ENCODE data around the gene DUSP12.
"Not testable (repeated sequence)": the region's sequence is repeated elsewhere in the genome, so short reads cannot be mapped to it uniquely, and the experiment has no call there.

Gene DUSP12

GRCh38 chr1:161749509-161750407 is at the start of gene DUSP12:
Gene DUSP12, plus strand, starts transcription at chr1:161749786. Its CDS starts 16 bp downstream, at chr1:161749802.
- DNase-seq, result peak; percentile 99

DNA sequence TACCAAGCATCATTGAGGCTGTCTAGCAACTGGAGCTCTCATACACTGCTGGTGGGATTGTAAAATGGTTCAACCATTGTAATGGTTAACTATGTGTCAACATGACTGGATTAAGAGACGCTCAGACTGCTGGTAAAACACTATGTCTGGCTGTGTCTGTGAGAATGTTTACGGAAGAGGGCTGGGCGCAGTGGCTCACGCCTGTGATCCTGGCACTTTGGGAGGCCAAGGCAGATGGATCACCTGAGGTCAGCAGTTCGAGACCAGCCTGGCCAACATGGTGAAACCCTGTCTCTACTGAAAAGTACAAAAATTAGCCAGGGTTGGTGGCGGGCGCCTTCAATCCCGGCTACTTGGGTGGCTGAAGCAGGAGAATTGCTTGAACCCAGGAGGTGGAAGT is 47.3 kb upstream of the DUSP12 start:
- no peak for DNase-seq

- no peak for DNase-seq
Observed at GRCh38 chr1:161705537-161705936, 44.0 kb upstream of the DUSP12 start.

- no peak for DNase-seq
Observed at GRCh38 chr1:161706113-161706481, 43.5 kb upstream of the DUSP12 start.

GRCh38 chr1:161706482-161707347 is 42.9 kb upstream of the DUSP12 start, which contains the start of gene FCRLA:
Gene FCRLA, plus strand, starts transcription at chr1:161707229. Its CDS starts 36 bp downstream, at chr1:161707265.
- DNase-seq, result no peak

GRCh38 chr1:161707503-161707902 is 42.1 kb upstream of the DUSP12 start:
- DNase-seq, result no peak

GRCh38 chr1:161709373-161709772 is 40.2 kb upstream of the DUSP12 start:
- no peak for DNase-seq

DNA sequence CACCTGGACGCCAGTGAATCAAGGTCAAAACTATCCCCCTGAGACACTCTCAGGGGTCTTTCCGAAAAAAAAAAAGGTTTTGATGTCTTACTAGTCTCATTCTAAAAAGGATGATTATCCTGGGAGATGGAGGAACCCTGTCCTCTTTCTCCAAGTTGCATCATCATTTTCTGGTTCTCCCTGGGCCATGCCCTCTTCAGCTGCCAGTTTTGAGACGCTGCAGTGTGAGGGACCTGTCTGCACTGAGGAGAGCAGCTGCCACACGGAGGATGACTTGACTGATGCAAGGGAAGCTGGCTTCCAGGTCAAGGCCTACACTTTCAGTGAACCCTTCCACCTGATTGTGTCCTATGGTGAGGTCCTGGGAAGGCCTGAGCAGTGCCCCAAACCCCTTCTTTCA is 39.0 kb upstream of the DUSP12 start:
- DNase-seq, result no peak

DNA sequence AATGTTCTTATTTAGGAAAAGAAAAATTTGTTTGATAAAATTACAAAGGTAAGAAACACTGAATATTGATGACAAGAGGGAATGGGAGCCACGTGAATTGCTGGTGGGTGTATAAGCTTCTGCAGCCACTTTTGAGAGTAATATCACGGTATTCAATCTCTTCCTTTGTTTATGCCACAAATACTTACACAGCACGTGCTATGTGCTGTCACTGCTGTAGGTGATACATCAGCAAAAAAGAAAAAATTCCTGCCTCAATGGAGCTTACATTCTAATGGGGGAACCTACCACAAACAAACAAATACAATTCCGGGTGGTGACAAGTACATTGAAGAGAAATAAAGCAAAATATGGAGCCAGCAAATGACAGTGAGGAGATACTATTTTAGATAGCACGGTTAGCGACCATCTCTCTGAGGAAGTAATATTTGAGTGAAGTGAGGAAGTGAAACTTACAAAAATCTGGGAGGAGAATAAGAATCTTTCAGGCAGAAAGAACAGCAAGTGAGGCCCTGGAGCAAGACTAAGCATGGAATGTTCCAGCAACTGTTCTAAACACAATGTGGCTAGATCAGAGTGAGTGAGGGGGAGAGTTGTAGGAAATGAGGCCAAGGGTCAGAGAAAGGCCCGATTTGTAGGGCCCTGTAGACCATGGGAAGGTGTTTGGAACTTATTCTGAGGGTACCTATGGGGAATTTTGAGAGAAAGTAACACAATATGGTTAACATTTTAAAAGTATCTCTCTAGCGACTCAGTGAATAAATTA is 30.8 kb upstream of the DUSP12 start:
- DNase-seq, result no peak

GRCh38 chr1:161719325-161719611 is 30.3 kb upstream of the DUSP12 start:
- DNase-seq, result no peak

- DNase-seq, result no peak
Observed at GRCh38 chr1:161720422-161720821, 29.2 kb upstream of the DUSP12 start.

- no peak for DNase-seq
Observed at GRCh38 chr1:161720956-161721737, 28.4 kb upstream of the DUSP12 start, which contains the start of gene FCRLB. Gene FCRLB, plus strand, starts transcription at chr1:161721544. Its CDS starts 1,129 bp downstream, at chr1:161722673.

GRCh38 chr1:161721738-161722343 is 27.7 kb upstream of the DUSP12 start:
- no peak for DNase-seq

DNA sequence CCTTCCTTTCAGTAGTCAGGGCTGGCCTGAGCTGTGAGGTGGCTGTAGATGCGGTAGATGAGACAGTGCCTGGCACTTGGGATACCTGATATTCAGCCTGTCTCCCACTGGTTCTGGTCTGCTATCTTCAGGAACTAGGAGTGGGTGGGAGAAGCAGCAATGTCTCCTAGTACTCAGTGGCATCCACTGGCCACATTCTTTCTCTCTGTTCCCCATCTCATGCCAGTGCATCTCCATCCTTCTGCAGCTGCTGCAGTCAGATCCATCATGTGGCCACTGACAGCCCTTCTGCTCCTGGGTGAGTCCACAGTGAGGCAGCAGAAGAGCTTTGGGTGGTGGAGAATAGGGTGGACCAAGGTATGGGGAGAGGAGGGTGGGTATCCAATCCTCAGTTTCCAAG is 27.2 kb upstream of the DUSP12 start:
- no peak for DNase-seq

DNA sequence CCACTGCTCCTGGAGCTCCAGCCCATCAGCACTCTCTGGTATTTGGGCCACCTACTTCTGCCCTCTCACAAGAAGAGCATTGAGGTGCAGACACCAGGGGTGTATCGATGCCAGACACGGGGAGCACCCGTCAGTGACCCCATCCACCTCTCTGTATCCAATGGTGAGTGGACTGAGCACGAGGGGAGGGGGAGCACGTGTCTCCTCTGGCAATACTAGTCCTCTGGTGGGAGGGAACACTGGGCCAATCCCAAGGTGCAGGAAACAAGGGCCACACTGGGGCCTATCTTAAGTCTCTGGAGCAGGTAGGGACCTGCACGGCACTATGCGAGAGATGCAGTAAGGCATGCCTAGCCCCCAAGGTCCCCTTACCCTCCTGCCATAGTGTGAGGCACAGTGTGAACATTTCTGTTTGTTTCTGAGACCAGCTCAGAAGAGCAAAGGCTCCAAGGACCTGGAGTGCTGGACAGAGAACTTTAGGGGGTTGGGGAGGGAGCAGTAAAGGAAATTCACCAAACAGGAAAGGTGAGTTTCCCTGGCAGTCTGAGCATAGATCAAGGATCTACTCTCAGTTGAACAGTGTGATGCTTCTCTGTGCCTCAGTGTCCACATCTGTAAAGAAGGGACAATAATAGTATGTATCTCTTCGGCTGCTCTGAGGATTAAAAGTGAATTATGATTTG is 26.0 kb upstream of the DUSP12 start:
- no peak for DNase-seq

DNA sequence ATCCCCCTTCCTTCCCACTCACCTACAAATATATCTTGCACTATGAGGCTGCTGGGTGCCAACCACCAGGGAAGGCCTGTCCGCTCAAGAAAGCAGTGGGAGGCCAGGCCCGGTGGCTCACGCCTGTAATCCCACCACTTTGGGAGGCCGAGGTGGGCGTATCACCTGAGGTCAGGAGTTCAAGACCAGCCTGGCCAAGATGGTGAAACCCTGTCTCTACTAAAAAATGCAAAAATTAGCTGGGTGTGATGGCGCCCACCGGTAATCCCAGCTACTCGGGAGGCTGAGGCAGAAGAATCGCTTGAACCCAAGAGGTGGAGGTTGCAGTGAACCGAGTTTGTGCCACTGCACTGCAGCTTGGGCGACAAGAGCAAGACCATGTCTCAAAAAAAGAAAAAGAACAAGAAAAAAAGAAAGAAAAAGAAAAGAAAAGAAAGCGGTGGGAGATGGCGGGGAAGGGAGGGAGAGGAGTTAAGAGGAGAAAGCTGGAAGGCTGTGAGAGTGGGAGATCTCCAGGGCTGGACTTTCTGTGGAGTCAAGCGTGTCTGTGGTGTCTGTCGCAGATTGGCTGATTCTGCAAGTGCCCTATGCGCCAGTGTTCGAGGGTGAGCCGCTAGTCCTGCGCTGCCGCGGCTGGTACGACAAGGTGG is 24.2 kb upstream of the DUSP12 start:
- not testable (repeated sequence) for DNase-seq

DNA sequence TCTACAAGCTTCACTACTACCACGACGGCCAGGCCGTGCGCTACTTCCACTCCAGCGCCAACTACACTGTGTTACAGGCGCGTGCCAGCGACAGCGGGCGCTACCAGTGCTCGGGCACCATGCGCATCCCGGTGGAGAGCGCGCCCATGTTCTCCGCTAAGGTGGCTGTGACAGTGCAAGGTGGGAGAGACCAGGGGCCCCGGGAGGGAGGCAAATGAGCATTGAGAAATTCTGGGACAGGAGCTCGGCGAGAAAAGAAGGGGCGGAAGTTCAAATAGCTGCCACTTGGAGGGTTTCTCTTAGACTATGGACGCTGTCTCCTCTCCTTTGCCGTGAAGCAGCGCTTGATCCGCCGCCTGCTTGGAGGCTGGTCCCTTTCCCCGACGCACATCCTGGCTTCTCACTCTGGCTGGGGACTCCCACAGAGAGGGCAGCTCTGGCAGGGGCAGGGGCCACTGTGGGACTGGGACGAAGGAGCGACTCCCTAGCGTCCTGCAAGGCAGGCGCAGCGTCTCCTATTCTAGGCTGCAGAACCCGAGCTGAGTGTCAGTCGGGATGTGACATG is 23.6 kb upstream of the DUSP12 start:
- peak; percentile 83 for DNase-seq

- DNase-seq, result peak; percentile 96
Observed at GRCh38 chr1:161726473-161727255, 22.9 kb upstream of the DUSP12 start.

DNA sequence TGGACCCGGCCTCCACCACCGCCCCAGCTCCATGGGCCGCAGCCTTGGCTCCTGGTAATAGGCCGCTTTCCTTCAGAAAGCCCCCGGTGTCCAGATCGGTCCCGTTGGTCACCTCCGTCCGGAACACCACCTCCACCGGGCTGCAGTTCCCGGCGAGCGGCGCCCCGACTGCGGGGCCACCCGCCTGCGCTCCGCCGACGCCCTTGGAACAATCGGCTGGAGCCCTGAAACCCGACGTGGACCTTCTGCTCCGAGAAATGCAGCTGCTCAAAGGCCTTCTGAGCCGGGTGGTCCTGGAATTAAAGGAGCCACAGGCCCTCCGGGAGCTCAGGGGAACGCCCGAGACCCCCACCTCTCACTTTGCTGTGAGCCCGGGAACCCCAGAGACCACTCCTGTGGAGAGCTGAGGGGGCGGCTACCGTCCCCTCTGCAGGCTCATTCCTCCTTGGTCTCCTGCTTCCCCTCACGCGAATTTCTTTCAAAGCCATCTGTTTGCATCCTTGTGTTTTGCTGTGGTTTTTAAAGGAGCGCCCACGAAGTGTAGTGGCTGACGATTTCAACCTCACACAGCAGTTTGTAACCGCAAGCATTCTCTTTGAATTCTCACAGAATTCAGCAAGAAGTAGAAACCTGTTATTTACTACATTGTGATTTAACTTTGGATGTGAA is 22.2 kb upstream of the DUSP12 start:
- DNase-seq, result peak; percentile 66

All from NCI-H82 (cell line).